ENCODE measurements around the gene MRPS18A.

MRPS18A gene

GRCh38 chr6:43698584-43699349 lies 11.2 kb upstream of the MRPS18A start:
- DNase-seq (ENCODE audit: low spot score): peak; percentile 21

GRCh38 chr6:43697421-43697820 lies 9.8 kb upstream of the MRPS18A start:
- no peak for DNase-seq (ENCODE audit: low spot score)

- DNase-seq (ENCODE audit: low spot score): no peak
These were observed 8.3 kb upstream of the MRPS18A start for GRCh38 chr6:43695967-43696291.

- no peak for DNase-seq (ENCODE audit: low spot score)
These were observed 7.8 kb upstream of the MRPS18A start for GRCh38 chr6:43695215-43695966.

GRCh38 chr6:43689421-43689820 lies 1.8 kb upstream of the MRPS18A start:
- no peak for DNase-seq (ENCODE audit: low spot score)

GRCh38 chr6:43687079-43687436 lies 533 bp downstream of the MRPS18A start:
- DNase-seq (ENCODE audit: low spot score): no peak

- DNase-seq (ENCODE audit: low spot score): no peak
These were observed 3.7 kb downstream of the MRPS18A start for GRCh38 chr6:43683708-43684455.

GRCh38 chr6:43682724-43683429 lies 4.7 kb downstream of the MRPS18A start:
- no peak for DNase-seq (ENCODE audit: low spot score)

GRCh38 chr6:43681303-43681702 lies 6.3 kb downstream of the MRPS18A start:
- DNase-seq (ENCODE audit: low spot score): no peak

GRCh38 chr6:43680308-43681200 lies 7.0 kb downstream of the MRPS18A start:
- DNase-seq (ENCODE audit: low spot score): no peak

GRCh38 chr6:43679057-43679456 lies 8.5 kb downstream of the MRPS18A start:
- DNase-seq (ENCODE audit: low spot score): no peak

- no peak for DNase-seq (ENCODE audit: low spot score)
These were observed 9.2 kb downstream of the MRPS18A start for GRCh38 chr6:43678341-43678740.

GRCh38 chr6:43677759-43678158 lies 9.8 kb downstream of the MRPS18A start:
- DNase-seq (ENCODE audit: low spot score): no peak

GRCh38 chr6:43676962-43677606 lies 10.5 kb downstream of the MRPS18A start:
- DNase-seq (ENCODE audit: low spot score): no peak

GRCh38 chr6:43674921-43675320 lies 12.7 kb downstream of the MRPS18A start:
- no peak for DNase-seq (ENCODE audit: low spot score)

- DNase-seq (ENCODE audit: low spot score): no peak
These were observed 13.3 kb downstream of the MRPS18A start for GRCh38 chr6:43674291-43674690.

- DNase-seq (ENCODE audit: low spot score): no peak
These were observed 14.0 kb downstream of the MRPS18A start for GRCh38 chr6:43673444-43674084.

- DNase-seq (ENCODE audit: low spot score): no peak
These were observed 15.5 kb downstream of the MRPS18A start for GRCh38 chr6:43671801-43672690.
